Fibroblast of the conjunctiva (primary cell): ENCODE results near the gene PDZRN3.

Experiments
- DNase-seq: peaks from one replicate; pipeline ENCODE4 v3.0.0-alpha.2; 2010; ENCODE audit warnings: low read depth

Gene PDZRN3

DNA sequence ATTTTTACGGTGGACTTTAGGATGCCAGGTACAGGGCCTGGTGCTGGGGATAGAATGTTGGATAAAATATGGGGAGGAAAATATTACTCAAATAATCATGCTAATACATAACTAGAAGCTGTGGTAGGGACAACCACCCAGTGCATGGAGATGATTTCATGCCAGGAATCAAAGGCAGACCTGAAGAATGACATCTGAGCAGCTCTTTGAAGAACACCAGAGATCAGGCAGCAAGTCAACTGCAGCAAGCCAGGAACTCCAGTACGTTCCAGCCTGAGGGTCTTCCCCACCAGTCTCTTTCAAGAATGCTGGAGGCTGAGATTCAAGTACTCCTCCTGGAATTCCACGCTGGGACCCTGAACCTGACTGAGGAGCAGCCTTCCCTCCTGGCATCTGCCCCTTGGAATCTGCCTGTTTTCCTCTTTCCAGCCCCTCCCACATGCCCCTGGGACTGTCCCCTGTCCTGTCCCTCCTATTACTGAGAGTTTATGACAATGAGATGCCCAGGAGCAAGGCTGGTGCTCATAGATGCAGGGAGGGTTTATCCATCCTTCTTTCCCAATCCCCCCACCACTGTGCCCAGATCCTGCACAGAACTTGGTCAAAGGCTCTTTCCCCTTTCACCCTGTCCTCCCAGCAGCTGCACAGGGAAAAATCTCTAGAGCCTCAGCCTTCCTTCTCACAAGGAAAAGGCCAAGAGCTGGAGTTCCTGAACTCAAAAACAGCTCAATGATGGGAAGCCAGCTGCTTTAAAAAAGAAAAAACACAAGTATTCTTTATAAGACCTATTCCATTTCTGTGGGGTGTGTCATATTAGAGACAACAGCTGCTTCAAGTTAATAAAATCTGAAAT is 68.0 kb downstream of the PDZRN3 start:
- DNase-seq: no peak

DNA sequence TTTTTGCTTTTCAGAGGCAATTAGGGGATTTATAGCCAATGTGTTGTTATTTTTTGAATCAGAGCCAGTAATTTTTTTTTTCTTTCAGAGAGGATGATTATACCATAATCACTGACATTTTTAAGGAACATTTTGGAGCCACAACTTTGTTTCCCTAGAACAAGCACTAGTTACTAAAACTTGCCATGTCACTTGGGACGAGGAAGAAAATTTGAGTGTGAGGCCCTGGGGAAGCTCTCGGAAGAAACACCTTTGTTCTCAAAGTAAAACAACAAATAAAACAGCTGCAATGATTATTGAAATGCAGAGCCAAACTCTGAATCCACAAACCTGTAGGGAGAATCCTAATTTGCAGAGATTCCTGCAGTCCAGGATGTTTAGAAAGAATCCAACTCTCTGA is 69.7 kb downstream of the PDZRN3 start:
- DNase-seq: no peak

DNA sequence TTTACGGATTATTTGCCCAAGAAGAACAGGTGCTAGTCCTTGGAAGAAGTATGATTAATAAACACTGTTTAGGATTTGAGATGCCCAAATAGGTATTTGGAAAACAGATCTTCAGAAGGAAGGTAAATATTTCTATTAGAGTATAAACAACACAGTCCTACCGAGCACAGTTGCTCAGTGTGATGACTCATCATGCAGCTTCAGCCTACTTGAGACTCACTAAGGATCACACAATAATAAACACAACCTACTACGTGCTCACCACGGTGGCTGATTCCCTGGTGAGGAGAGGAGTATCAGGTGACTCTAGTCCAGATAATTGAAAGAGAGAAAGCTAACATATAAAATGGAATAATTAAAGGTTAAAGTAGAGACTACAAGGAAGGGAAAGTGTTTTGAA is 72.0 kb downstream of the PDZRN3 start:
- no peak for DNase-seq

DNA sequence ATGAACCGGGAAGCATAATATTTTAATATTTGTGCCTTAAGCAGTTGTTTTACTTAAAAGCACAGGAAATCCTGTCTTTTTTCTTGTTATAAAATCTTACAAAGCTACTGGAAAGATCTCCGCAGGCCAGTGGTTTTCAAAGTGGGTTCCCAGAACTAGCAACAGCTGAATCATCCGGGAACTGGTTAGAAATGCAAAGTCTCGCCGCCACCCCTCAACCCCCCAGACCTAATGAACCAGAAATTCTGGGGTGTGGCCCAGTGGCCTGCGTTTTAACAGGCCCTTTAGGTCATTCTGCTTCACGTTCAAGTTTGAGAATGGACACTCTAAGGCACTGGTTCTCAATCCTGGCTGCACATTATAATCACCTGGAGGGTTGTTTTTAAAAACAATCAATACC is 74.7 kb downstream of the PDZRN3 start:
- no peak for DNase-seq

DNA sequence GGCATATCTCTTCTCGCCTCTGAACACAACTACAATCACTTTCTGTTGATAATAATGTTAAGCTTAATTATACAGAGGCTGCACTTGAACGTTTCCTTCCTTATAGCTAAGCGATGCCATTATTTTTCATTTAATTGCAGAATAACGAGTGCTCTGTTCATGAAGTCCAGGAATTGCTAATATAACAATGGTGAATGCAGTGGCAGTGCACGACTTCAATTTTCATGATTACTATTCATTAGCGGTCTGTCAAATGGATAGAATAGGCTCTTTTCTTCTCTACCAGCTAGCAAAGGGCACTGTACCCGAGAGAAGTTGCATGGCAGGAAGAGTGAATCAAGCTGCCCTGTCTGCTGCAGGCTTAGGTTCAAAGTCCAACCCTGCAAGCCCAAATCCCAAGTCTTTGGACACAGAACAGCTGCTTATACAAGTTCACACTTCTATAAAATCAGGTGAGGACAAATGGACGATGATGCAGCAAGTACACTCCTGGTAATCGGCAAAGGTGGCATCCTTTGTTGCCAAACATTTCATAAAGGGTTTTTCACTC is 75.6 kb downstream of the PDZRN3 start:
- no peak for DNase-seq

DNA sequence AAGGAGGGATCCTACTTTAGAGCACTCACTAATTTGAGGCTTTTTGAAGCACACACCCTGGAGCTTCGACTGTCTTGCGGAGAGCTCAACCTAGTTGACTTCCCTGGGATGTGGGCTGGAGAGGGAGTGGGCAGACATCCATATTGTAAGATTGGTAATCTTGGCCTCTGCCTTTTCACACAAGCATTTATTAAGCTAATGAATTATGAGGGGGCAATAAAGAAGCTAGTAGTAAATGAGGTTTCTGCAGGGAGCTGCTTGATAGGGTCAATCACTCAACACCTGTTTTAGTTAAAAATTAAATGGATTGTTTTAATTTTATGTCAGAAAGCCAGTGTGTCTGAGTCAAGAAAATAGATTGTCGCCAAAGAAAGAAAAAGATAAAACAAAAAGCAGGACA is 76.3 kb downstream of the PDZRN3 start:
- DNase-seq: no peak

DNA sequence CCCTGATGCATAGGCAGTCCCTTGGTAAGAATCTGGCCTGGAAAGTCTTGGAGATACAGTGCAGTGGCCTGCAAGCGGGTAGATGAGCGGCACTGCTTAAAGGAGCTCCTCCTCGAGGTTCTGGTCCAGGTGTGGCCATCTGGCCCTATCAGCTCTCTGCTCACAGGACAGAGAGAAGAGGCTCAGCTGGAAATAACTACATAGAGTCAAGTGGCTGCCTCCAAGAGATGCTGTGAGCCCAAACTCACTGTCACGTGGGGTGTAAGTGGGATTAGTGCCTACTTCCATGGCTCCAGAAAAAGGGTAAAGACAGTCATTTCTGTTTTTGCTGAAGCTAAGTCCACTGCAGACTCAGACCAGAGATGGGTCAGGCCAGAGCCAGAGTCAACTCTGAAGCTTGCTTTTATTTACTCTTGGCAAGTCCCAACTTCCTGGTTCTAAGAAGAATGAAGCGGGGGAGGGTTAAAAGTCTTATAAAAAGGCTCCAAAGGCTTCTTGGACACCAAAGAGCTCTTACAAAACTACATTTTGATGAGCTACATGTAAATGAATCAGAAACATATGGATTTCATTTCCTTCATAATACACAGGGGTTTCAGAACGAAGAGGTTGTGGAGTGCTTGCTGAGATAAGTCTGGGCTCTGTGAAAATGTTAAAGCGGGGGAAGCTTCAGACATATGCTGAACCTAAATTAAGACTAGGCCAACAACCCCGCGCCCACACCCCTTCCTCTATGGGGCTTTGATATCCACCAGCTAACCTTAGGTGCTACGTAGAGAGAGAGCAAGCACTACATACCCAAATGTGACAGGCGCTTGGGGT is 77.1 kb downstream of the PDZRN3 start:
- peak; percentile 96 for DNase-seq

DNA sequence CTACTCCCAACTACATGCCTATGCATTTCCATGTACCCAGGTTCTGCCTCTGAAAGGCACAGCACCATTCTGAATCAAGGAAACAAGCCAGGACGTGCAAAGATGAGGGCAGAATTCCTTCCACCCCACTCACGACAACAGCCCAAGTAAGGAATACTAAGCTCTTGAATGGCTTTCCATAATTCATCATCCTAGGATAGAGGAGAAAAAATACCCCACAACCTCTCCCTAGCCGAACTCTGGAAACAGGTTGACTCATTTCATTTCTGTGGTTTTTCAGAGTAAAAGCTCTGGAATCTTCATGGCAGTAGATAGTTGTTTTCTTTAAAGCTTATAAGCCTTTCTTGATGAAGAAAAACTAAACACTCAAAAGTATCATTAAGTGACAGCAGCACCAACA is 77.8 kb downstream of the PDZRN3 start:
- DNase-seq: no peak

DNA sequence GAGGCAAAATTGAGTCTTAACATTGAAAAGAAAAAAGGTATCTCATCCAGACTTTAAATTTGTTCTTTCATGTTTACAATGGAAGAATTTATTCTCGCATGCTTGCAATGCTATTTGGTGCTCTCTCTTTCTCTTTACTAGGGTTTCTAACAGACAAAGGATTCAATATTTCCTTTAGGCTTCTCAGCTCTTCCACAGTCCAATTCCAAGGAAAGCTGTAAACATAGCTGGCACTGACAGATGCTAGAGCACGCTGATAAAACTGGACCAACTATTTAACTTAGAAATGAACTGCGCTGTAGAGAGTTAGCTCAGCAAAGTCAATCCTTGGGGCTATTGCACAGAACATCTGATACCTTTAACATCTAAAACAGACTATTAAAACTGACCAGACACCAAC is 81.3 kb downstream of the PDZRN3 start:
- no peak for DNase-seq

DNA sequence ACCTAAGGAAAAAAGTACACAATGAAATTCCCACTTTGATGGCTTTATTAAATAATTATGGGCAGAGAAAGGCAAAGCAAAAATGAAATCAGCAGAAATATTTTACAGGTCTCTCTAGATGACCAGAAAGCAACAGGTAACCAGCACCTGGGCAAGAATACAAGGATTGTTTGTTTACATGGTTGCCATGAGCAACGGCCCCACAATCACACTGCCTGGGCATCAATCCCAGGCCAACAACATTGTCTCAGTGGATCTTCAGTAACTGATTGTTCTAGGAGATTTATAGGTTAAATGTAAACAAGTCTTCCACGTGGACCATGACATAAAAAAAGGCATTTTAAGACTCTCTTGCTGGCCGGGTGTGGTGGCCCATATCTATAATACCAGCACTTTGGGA is 82.6 kb downstream of the PDZRN3 start:
- no peak for DNase-seq

DNA sequence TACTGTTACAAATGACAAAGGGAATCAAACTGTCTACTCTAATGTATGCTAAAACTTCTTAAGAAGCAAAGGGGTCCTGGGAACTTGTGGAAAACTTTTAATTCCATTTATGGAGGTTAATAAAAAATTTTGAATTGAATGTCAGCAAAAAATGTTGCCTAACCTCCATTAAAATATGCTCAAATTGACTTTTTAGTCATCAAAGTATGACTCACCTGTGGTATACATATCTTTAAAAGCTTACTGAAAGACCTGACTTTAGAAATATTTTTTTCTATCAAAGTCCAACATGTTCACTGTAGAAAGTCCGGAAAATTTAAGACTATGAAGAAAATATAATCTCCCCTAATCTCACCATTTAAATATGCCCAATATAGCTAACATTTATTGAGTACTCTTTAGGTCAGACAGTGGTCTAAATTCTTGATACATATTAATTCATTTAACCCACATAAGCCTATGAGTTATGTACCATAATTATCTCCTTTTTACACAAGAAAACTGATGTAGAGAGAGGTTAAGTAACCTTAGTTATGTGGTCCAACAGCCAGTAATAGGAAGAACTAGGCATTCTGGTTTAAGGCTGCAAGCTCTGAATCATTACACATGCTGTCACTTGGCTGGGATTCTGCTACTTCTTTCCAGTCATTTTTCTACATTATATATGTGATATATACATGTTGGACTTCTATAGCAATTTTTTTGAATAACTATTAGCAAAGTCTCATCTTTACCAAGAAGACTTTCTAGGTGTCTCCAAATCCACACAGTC is 83.6 kb downstream of the PDZRN3 start:
- no peak for DNase-seq

DNA sequence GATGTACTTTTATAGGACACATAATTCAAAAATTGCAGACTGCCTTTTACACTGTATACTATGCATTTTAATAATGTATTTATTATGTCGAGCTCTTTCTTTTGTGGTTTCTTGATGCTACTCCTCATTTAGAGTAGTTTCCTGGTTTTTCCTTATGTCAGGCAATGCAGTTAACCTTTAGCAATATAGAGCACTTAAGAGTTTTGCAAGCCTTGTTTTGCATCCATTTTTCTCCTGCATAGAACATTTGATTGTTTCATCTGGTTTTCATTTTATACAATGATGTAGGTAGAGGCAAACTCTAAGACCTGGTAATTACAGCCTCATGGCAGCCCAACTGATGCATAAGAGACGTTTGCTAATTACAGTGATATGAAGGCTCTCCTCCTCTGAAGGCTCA is 86.3 kb downstream of the PDZRN3 start:
- no peak for DNase-seq

DNA sequence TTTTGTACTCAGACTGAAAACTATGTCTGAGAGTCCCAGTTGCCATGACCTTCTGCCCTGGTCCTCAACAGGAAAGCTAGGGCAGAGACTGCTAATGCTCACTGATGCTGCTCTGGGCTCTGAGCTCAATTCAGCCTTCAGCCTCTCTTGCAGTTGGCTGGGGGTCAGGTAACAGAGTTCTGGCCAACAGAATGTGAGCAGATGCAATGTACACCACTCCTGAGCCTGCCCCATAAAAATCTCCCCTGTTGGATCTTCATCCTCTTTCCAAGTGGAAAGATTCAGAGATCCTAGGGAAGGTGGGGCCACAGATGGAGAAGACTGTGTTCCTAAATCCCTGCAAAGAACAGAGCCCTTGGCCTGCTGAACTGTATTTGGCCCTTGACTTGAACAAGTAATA is 87.8 kb downstream of the PDZRN3 start:
- DNase-seq: no peak

DNA sequence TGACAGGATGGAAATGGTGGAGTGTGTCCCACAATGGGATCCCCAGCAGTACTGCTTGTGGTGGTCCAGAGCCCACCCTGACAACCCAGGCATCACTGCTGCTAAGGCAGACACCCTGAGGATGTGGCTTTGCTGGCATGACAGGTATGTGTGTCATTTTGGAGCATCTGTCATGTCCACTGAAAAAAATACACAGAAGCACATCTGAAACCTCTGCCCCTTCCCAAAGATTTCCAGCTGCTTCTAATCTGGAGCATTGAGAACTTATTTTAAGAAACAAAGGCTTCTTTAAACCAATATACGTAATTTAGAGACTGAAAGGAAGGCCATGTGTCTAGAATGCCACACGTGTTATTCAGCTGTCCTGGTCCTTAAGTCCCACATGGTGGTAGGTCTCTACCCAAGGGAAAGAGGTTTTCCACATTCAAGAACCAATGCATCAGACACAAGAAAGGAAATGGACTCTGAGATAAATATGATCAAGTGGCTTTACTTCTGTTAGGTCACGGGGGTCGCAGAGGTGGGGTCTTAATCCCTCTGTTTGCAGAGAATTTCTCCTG is 88.3 kb downstream of the PDZRN3 start:
- DNase-seq: no peak

DNA sequence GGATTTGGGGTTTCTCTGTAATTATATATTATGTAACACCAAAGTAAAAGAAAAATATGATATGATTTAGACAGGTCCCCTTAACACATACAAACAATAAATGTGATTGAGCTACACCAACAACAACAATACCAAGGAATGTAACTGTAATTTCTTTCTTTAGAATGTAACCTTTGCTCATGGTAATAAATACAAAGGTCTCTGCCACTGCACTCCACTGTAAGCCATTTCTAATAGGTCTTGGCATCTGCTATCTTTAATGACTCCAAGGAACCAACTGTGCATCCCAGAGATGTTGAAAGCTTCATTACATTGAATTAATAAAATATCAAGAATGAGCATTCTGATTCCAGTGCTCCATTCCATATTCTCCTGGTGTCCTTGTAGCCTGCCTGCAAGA is 88.8 kb downstream of the PDZRN3 start:
- DNase-seq: no peak

DNA sequence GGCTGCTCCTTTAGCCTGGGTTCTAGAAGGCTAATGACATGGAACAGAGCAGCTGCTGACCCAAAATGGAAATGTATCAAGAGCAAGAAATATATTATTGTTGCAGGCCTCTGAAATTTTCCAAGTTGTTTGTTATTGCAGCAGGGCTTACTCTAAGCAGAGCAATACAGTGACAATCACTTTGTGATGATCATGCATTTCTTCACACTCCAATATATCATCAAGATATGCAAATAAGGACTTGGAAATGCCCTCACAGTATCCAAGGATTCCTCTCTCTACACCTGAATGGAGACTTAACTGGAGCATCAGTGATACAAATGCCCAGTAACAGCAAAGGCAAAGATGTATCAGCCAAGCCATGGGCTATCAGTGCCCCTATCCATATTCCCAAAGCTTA is 89.6 kb downstream of the PDZRN3 start:
- DNase-seq: no peak

DNA sequence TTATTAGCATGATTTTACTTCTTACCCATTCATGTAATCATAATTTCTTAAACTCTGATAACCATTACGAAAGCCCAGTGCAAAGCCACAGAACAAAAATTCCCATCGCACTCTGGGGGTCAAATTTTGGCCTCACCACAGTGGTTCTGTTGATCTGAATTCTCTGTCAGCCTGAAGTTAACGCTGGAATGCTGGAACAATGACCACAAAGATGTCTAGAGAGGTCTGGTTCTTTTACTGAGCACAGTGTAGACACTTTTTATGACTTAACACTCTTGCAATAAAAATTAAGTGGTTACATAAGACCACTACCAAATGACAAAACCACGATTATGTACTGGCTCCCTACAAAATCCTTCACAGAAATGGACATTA is 94.7 kb downstream of the PDZRN3 start:
- no peak for DNase-seq

DNA sequence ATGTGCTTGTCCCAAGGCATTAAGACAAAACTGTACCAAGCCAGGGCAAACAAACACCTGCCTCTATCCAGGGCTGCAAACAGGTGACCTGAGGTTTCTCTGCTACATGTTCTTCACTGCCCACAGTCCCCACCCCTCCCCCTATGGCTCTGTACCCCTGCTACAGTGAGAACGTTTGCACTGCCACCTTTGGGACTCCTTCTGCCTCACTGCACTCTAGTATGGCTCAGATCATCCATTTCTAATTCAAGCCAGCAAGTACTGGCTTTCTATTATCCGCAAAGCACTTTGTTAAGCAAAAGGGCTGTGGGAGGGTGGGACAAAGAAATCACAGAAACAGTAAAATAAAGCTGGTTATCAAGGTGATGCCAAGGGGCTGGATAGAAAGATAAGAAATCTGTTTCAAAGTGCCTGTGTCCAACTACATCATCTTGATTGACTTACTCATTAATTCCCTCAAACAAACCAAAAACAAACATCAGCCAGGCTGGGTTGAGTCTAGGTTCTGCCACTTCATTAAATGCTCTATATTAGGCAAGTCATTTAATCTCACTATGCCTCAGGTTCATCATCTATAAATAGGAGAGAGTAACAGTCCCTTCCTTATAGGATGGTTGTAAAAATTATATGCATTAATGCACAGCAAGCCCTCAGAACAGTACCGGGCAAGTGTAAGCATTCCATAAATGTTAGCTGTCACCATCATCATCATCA is 95.3 kb downstream of the PDZRN3 start:
- no peak for DNase-seq

DNA sequence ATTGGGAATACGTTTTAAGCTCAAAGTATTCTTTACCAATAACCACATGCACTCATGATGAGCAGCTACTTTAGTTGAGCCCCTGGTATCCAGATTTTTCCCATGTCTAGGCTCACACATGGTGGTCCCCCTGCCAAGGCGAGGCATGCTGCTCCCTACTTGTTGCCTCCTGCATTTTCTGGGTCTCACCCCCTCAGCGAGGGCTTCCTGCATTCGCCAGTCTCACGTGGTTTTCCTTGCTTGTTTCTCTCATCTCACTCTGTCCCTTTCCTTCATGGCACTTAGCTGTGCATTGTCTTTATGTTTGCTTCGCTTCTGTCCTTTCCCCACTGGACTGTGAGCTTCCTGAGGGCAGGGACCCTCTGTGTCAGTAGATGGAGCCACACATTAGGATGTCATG is 99.2 kb downstream of the PDZRN3 start:
- no peak for DNase-seq

DNA sequence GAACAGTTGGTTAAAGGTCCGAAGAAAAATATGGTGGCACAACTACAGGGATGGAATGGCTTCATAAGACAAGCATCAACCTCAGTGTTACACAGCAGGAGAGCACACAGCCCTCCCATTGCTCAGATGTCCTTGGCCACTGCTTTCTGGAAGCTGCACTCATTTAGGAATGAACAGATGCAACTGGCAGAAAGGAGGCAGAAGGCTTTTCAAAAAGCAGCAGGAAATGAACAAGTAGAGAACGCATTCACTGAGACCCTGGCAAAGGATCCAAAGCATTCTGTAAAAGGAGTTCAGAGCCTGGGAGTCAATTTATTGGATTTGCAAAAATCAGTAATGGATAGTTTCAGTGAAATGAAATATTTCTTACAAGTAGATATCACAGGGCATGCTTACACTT is 101.1 kb downstream of the PDZRN3 start:
- DNase-seq: no peak

DNA sequence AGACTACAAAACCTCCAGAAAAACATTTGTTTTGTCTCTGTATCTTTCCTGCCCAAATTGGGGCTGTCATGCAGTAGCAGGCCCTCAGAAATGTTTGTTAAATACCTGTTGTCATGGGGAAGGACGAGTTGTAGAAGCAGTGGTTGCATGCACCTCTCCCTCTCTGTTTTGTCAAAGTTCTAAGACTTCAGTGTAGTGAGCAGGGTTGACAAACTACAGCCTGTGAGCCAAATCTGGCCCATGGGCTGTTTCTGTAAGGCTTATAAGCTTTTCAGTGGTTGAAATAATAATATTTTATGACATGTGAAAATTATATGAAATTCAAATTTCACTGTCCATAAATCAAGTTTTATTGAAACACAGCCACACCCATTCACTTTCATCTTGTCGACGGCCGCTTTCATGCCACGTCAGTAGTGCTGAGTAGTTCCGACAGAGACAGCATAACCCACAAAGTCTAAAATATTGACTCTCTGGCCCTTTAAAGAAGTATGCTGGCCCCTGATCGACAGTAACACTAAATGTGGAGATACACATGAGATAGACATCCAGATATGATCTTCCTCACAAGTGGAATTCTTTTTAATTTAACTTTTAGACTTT is 102.9 kb downstream of the PDZRN3 start:
- DNase-seq: no peak
